NCI-H128 (cell line): ENCODE results near the gene CD2BP2.
"Not testable (repeated sequence)": the region's sequence is repeated elsewhere in the genome, so short reads cannot be mapped to it uniquely, and the experiment has no call there.

Experiments
- DNase-seq: peaks from one replicate; lab custom pipeline; 2025; ENCODE audit not compliant: unreplicated experiment; lab: John Stamatoyannopoulos, UW

The CD2BP2 gene

GRCh38 chr16:30355144-30355953, at the start of gene CD2BP2:
CD2BP2 (minus strand) TSS chr16:30355308; CDS start chr16:30354681, 627 bp downstream.
- DNase-seq, result peak; percentile 91

GRCh38 chr16:30401768-30402425, 46.8 kb upstream of the CD2BP2 start:
- DNase-seq, result no peak

GRCh38 chr16:30399435-30400186, 44.5 kb upstream of the CD2BP2 start:
- no peak for DNase-seq

GRCh38 chr16:30398661-30399434, 43.7 kb upstream of the CD2BP2 start:
- DNase-seq, result no peak

- DNase-seq, result no peak
These were observed 42.9 kb upstream of the CD2BP2 start for GRCh38 chr16:30397776-30398660.

- DNase-seq, result no peak
These were observed 41.9 kb upstream of the CD2BP2 start for GRCh38 chr16:30397056-30397455.

- DNase-seq, result not testable (repeated sequence)
These were observed 41.5 kb upstream of the CD2BP2 start for GRCh38 chr16:30396627-30397026.

- DNase-seq, result no peak
These were observed 41.0 kb upstream of the CD2BP2 start for GRCh38 chr16:30395992-30396585.

GRCh38 chr16:30395155-30395991, 40.3 kb upstream of the CD2BP2 start, which contains the start of gene ZNF48:
ZNF48 (plus strand) TSS chr16:30395420; CDS start chr16:30395795, 375 bp downstream.
- DNase-seq, result peak; percentile 55

GRCh38 chr16:30394592-30395154, 39.6 kb upstream of the CD2BP2 start:
- DNase-seq, result no peak

- DNase-seq, result no peak
These were observed 28.4 kb upstream of the CD2BP2 start for GRCh38 chr16:30383521-30383920.

- DNase-seq, result no peak
These were observed 27.2 kb upstream of the CD2BP2 start, which contains the start of gene SEPTIN1 for GRCh38 chr16:30382111-30382881. SEPTIN1 (minus strand) TSS chr16:30382561; CDS start chr16:30382542, 19 bp downstream.

GRCh38 chr16:30381291-30382041, 26.4 kb upstream of the CD2BP2 start:
- DNase-seq, result no peak

- no peak for DNase-seq
These were observed 25.7 kb upstream of the CD2BP2 start for GRCh38 chr16:30380803-30381208.

- DNase-seq, result no peak
These were observed 25.1 kb upstream of the CD2BP2 start for GRCh38 chr16:30380072-30380802.
